ENCODE data around the gene CDH4. TPM values are rescaled to one million over a fixed set of nuclear protein-coding genes. Genes with fewer than 3 reads are reported as not detected.

The CDH4 gene
- total RNA-seq, 2 donors from 2014 or later: 0.07 to 0.94 TPM

DNA sequence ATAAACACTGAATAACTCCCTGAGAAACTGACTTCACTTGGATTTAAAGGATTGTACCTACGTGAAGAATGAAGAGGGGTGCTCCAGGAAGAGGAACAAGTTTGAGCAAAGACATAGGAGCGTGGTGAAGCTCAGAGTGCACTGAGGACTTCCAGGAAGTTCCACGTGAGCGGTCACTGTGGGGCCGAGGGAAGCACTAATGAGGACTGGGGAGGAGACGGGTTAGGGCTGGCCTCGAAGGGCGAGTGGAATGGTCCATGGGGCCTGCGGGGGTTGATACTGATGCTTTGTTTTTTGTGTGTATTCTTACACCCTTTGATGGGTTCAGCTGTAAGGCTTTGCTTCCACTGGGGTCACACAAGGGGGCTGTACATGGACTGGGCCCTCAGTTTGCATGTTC, 91.9 kb downstream of the CDH4 start:
- TF ChIP-seq, protein P1, sequence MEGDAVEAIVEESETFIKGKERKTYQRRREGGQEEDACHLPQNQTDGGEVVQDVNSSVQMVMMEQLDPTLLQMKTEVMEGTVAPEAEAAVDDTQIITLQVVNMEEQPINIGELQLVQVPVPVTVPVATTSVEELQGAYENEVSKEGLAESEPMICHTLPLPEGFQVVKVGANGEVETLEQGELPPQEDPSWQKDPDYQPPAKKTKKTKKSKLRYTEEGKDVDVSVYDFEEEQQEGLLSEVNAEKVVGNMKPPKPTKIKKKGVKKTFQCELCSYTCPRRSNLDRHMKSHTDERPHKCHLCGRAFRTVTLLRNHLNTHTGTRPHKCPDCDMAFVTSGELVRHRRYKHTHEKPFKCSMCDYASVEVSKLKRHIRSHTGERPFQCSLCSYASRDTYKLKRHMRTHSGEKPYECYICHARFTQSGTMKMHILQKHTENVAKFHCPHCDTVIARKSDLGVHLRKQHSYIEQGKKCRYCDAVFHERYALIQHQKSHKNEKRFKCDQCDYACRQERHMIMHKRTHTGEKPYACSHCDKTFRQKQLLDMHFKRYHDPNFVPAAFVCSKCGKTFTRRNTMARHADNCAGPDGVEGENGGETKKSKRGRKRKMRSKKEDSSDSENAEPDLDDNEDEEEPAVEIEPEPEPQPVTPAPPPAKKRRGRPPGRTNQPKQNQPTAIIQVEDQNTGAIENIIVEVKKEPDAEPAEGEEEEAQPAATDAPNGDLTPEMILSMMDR (IDR thresholded peaks at IDR 0.05): no peak
- DNase-seq (ENCODE audit: low spot score): no peak
- no peaks in the 10 kb centered on the region for H3K27me3 ChIP-seq
- H3K4me1 ChIP-seq: no peaks in the 10 kb centered on the region
- no peaks in the 10 kb centered on the region for H3K9me3 ChIP-seq
- no peak overlapping the region for H3K4me3 ChIP-seq
- no peak overlapping the region for H3K27ac ChIP-seq
- no peaks in the 10 kb centered on the region for H3K36me3 ChIP-seq

- Histone ChIP-seq H3K27ac (no peak overlapping the region), H3K36me3 (no peaks in the 10 kb centered on the region), H3K4me1 (no peaks in the 10 kb centered on the region), H3K9me3 (no peaks in the 10 kb centered on the region), H3K27me3 (no peaks in the 10 kb centered on the region), H3K4me3 (no peak overlapping the region)
- TF ChIP-seq, protein P1 (IDR thresholded peaks at IDR 0.05): no peak
- no peak for DNase-seq (ENCODE audit: low spot score)
Measured at GRCh38 chr20:61345656-61346055, 93.6 kb downstream of the CDH4 start.

GRCh38 chr20:61346996-61347395, 94.9 kb downstream of the CDH4 start:
- H3K27me3 ChIP-seq: no peaks in the 10 kb centered on the region
- H3K27ac ChIP-seq: no peak overlapping the region
- no peaks in the 10 kb centered on the region for H3K9me3 ChIP-seq
- no peaks in the 10 kb centered on the region for H3K36me3 ChIP-seq
- no peaks in the 10 kb centered on the region for H3K4me1 ChIP-seq
- DNase-seq (ENCODE audit: low spot score): no peak
- H3K4me3 ChIP-seq: no peak overlapping the region
- TF ChIP-seq, protein P1 (IDR thresholded peaks at IDR 0.05): no peak

- no peaks in the 10 kb centered on the region for H3K36me3 ChIP-seq
- H3K4me1 ChIP-seq: no peaks in the 10 kb centered on the region
- no peak overlapping the region for H3K27ac ChIP-seq
- H3K27me3 ChIP-seq: no peaks in the 10 kb centered on the region
- H3K4me3 ChIP-seq: no peak overlapping the region
- no peak for DNase-seq (ENCODE audit: low spot score)
- H3K9me3 ChIP-seq: no peaks in the 10 kb centered on the region
- TF ChIP-seq, protein P1 (IDR thresholded peaks at IDR 0.05): no peak
Measured at GRCh38 chr20:61347443-61347842, 95.4 kb downstream of the CDH4 start.

GRCh38 chr20:61349447-61350165, 97.5 kb downstream of the CDH4 start:
- no peak overlapping the region for H3K27ac ChIP-seq
- no peak for DNase-seq (ENCODE audit: low spot score)
- TF ChIP-seq, protein P1 (IDR thresholded peaks at IDR 0.05): no peak
- H3K9me3 ChIP-seq: no peaks in the 10 kb centered on the region
- H3K4me1 ChIP-seq: no peaks in the 10 kb centered on the region
- H3K27me3 ChIP-seq: peaks cover 0 to 4% of the 10 kb centered on the region in 2 donors
- no peaks in the 10 kb centered on the region for H3K36me3 ChIP-seq
- H3K4me3 ChIP-seq: no peak overlapping the region
